ENCODE measurements around the gene AMOTL1. TPM values are rescaled to one million over a fixed set of nuclear protein-coding genes. Genes with fewer than 3 reads are reported as not detected.
"Not testable (repeated sequence)": the region's sequence is repeated elsewhere in the genome, so short reads cannot be mapped to it uniquely, and the experiment has no call there.

AMOTL1 gene
- total RNA-seq, 1 donor from 2014 or later, result 45.5 TPM

- DNase-seq, result no peak
- intact Hi-C loops (cut with DNase I), result no loop called here
- ATAC-seq (ENCODE audit: poor library complexity), result no peak
Measured at GRCh38 chr11:94803491-94803890, 35.3 kb downstream of the AMOTL1 start.

GRCh38 chr11:94804874-94805273 is 36.7 kb downstream of the AMOTL1 start:
- DNase-seq (no peak), ATAC-seq (ENCODE audit: poor library complexity) (no peak)
- intact Hi-C loops (cut with DNase I), result no loop called here

GRCh38 chr11:94806014-94806413 is 37.9 kb downstream of the AMOTL1 start:
- intact Hi-C loops (cut with DNase I), result no loop called here
- ATAC-seq (ENCODE audit: poor library complexity) (peak; percentile 79), DNase-seq (no peak)

GRCh38 chr11:94806419-94806818 is 38.3 kb downstream of the AMOTL1 start:
- intact Hi-C loops (cut with DNase I), result no loop called here
- no peak for DNase-seq
- no peak for ATAC-seq (ENCODE audit: poor library complexity)

- no peak for ATAC-seq (ENCODE audit: poor library complexity)
- no peak for DNase-seq
- intact Hi-C loops (cut with DNase I), result no loop called here
Measured at GRCh38 chr11:94809251-94809650, 41.1 kb downstream of the AMOTL1 start.

- ATAC-seq (ENCODE audit: poor library complexity), result not testable (repeated sequence)
Measured at GRCh38 chr11:94812724-94813720, 44.9 kb downstream of the AMOTL1 start.

GRCh38 chr11:94814272-94814976 is 46.3 kb downstream of the AMOTL1 start:
- intact Hi-C loops (cut with DNase I), result no loop called here
- DNase-seq (no peak), ATAC-seq (ENCODE audit: poor library complexity) (peak; percentile 76)

More at GRCh38 chr11:94812724-94813720, 44.9 kb downstream of the AMOTL1 start:
- intact Hi-C loops (cut with DNase I); DNase-seq: not testable (repeated sequence)

GRCh38 chr11:94815705-94816344 is 47.7 kb downstream of the AMOTL1 start:
- intact Hi-C loops (cut with DNase I), result no loop called here
- no peak for DNase-seq
- ATAC-seq (ENCODE audit: poor library complexity), result no peak

GRCh38 chr11:94820480-94820879 is 52.3 kb downstream of the AMOTL1 start:
- intact Hi-C loops (cut with DNase I), result no loop called here
- ATAC-seq (ENCODE audit: poor library complexity) (no peak), DNase-seq (no peak)

- intact Hi-C loops (cut with DNase I), result no loop called here
- ATAC-seq (ENCODE audit: poor library complexity), result no peak
- no peak for DNase-seq
Measured at GRCh38 chr11:94821439-94821838, 53.3 kb downstream of the AMOTL1 start.

- DNase-seq (no peak), ATAC-seq (ENCODE audit: poor library complexity) (no peak)
- intact Hi-C loops (cut with DNase I), result no loop called here
Measured at GRCh38 chr11:94822080-94822479, 53.9 kb downstream of the AMOTL1 start.

- intact Hi-C loops (cut with DNase I), result no loop called here
- DNase-seq (no peak), ATAC-seq (ENCODE audit: poor library complexity) (peak; percentile 18)
Measured at GRCh38 chr11:94823102-94823732, 55.1 kb downstream of the AMOTL1 start.

GRCh38 chr11:94825031-94825430 is 56.9 kb downstream of the AMOTL1 start:
- DNase-seq (no peak), ATAC-seq (ENCODE audit: poor library complexity) (no peak)
- intact Hi-C loops (cut with DNase I), result no loop called here

- intact Hi-C loops (cut with DNase I), result no loop called here
- ATAC-seq (ENCODE audit: poor library complexity) (no peak), DNase-seq (no peak)
Measured at GRCh38 chr11:94825481-94825880, 57.3 kb downstream of the AMOTL1 start.

GRCh38 chr11:94826415-94826814 is 58.3 kb downstream of the AMOTL1 start:
- intact Hi-C loops (cut with DNase I), result no loop called here
- no peak for ATAC-seq (ENCODE audit: poor library complexity)
- DNase-seq, result no peak

- intact Hi-C loops (cut with DNase I), result no loop called here
- DNase-seq (no peak), ATAC-seq (ENCODE audit: poor library complexity) (no peak)
Measured at GRCh38 chr11:94828088-94828487, 59.9 kb downstream of the AMOTL1 start.

GRCh38 chr11:94830722-94831510 is 62.8 kb downstream of the AMOTL1 start:
- ATAC-seq (ENCODE audit: poor library complexity) (no peak), DNase-seq (no peak)
- intact Hi-C loops (cut with DNase I), result no loop called here

GRCh38 chr11:94831529-94831928 is 63.4 kb downstream of the AMOTL1 start:
- intact Hi-C loops (cut with DNase I), result no loop called here
- no peak for ATAC-seq (ENCODE audit: poor library complexity)
- DNase-seq, result no peak

Data from Right ventricle myocardium superior (tissue), 1 donor.